Right lobe of liver (tissue), 4 donors: Measurements from ENCODE around the gene KRT38.

Source experiments
- CTCF ChIP-seq, 4 donors: fragments of 200-600 bp in 3 of 4; fragments of 450-650 bp in 1 of 4; IDR thresholded peaks; one replicate each; pipeline versions ENCODE4 v1.5.1 to v1.8.0; 2016 to 2022; ENCODE audit warnings: antibody characterized with exemption in 4 of 4, mild to moderate bottlenecking in 2 of 4
- POLR2A ChIP-seq: fragments of 450-650 bp; IDR thresholded peaks from one replicate; pipeline ENCODE4 v1.6.1; 2017; ENCODE audit warnings: antibody characterized with exemption, mild to moderate bottlenecking
- donor health status: DM: no; HTN: no; CAD: no.
- donor health status: DM: no; HTN: no; CAD: no.
- donor health status: DM: no; HTN: yes; CAD: no.

GRCh38 chr17:41476866-41477815 is 36.4 kb upstream of the KRT38 start:
- TF ChIP-seq CTCF (IDR thresholded peaks at IDR 0.05) (no peak), POLR2A (no peak)
